Endothelial cell of umbilical vein (primary cell): Measurements from ENCODE around the gene COPS4. TPM values are rescaled to one million over a fixed set of nuclear protein-coding genes. Genes with fewer than 3 reads are reported as not detected.

ENCODE experiments used
- BruUV-seq: library from RNA; stranded (reverse); fragments of 400-500 nt; replicated peaks from 2 replicates; lab custom pipeline; 2021; lab: Mats Ljungman, UMichigan
- CTCF ChIA-PET: fragments of 300-600, 350-600 bp; sonication (Branson Sonifier 250); formaldehyde crosslinking; loops from one replicate; lab custom pipeline; 2021; ENCODE audit warnings: antibody characterized with exemption, inconsistent platforms; lab: Charles Lee
- POLR2A ChIA-PET: fragments of 300-600, 350-600 bp; sonication (Branson Sonifier 250); formaldehyde crosslinking; loops from one replicate; lab custom pipeline; 2021; ENCODE audit warnings: antibody characterized with exemption, inconsistent platforms; lab: Charles Lee
- DNase-seq: peaks from one replicate; pipeline ENCODE4 v3.0.0-alpha.2; 2011; ENCODE audit warnings: low read depth, low spot score
- FAIRE-seq: peaks from 2 replicates; lab custom pipeline; 2011; peaks lifted over from hg19 to GRCh38; lab: Jason Lieb, UNC
- H2AFZ ChIP-seq: 2 replicates; pipeline ENCODE4 v1.6.0; 2012; ENCODE audit warnings: low read depth, low read length, control low read depth, inconsistent platforms
- H3K27ac ChIP-seq: 2 replicates; pipeline ENCODE4 v1.5.1; 2011; ENCODE audit warnings: low read depth, mild to moderate bottlenecking, control low read depth, low read length, moderate library complexity; ENCODE audit not compliant: insufficient read depth
- H3K27me3 ChIP-seq, 2 experiments: 2 replicates each; pipeline versions ENCODE4 v1.6.0 to v1.6.1; 2011; ENCODE audit warnings: low read length in 2 of 2, mixed read lengths in 1 of 2; ENCODE audit not compliant: control insufficient read depth in 2 of 2, insufficient read depth in 2 of 2
- H3K36me3 ChIP-seq, 2 experiments: 2 replicates in 1 of 2; 3 replicates in 1 of 2; pipeline ENCODE4 v1.5.1; 2011; ENCODE audit warnings: low read length in 2 of 2, mild to moderate bottlenecking in 1 of 2, moderate library complexity in 1 of 2; ENCODE audit not compliant: control insufficient read depth in 2 of 2, insufficient read depth in 2 of 2; ENCODE audit errors: extremely low read depth in 1 of 2
- H3K4me1 ChIP-seq: 3 replicates; pipeline ENCODE4 v1.5.1; 2011; ENCODE audit warnings: mild to moderate bottlenecking, low read length; ENCODE audit not compliant: control insufficient read depth, insufficient read depth; ENCODE audit errors: extremely low read depth
- H3K4me2 ChIP-seq: 2 replicates; pipeline ENCODE4 v1.6.1; 2011; ENCODE audit warnings: low read length, control low read depth, mixed read lengths; ENCODE audit not compliant: insufficient read depth
- H3K4me3 ChIP-seq, 3 experiments: fragments of 200-600 bp in 1 of 3; sonication (generic), shearing (Covaris generic) in 1 of 3; replicated peaks in 1 of 3; 2 replicates each; pipeline ENCODE4 v1.5.1; 2011 to 2016; ENCODE audit warnings: control low read depth in 3 of 3, low read length in 3 of 3, mild to moderate bottlenecking in 2 of 3, inconsistent platforms in 1 of 3, low read depth in 1 of 3, moderate library complexity in 1 of 3; ENCODE audit not compliant: insufficient read depth in 1 of 3
- H3K79me2 ChIP-seq: 2 replicates; pipeline ENCODE4 v1.6.0; 2012; ENCODE audit warnings: low read length, inconsistent platforms; ENCODE audit not compliant: control insufficient read depth, insufficient read depth
- H3K9ac ChIP-seq: replicated peaks from 2 replicates; pipeline ENCODE3; 2011; ENCODE audit warnings: low read length, control low read depth; ENCODE audit not compliant: insufficient read depth; ENCODE audit errors: extremely low read depth
- H3K9me1 ChIP-seq: replicated peaks from 3 replicates; pipeline ENCODE4 v1.6.0; 2011; ENCODE audit warnings: mild to moderate bottlenecking, low read length; ENCODE audit not compliant: control insufficient read depth, insufficient read depth; ENCODE audit errors: extremely low read depth
- H3K9me3 ChIP-seq: replicated peaks from 2 replicates; pipeline ENCODE4 v1.5.1; 2012; ENCODE audit warnings: low read length, inconsistent platforms; ENCODE audit not compliant: control insufficient read depth, insufficient read depth
- H4K20me1 ChIP-seq: replicated peaks from 2 replicates; pipeline ENCODE3; 2011; ENCODE audit warnings: mild to moderate bottlenecking, low read length; ENCODE audit not compliant: control insufficient read depth, insufficient read depth; ENCODE audit errors: extremely low read depth
- EZH2 ChIP-seq: IDR thresholded peaks from 2 replicates; pipeline ENCODE4 v1.6.1; 2012; ENCODE audit warnings: borderline replicate concordance, low read depth, mild to moderate bottlenecking, moderate library complexity, low read length, inconsistent platforms; ENCODE audit not compliant: severe bottlenecking
- FOS ChIP-seq: IDR thresholded peaks from 2 replicates; pipeline ENCODE4 v1.6.1; 2011; ENCODE audit warnings: mild to moderate bottlenecking, low read length, moderate library complexity, borderline replicate concordance; ENCODE audit not compliant: insufficient read depth
- MAX ChIP-seq: IDR thresholded peaks from 2 replicates; pipeline ENCODE4 v1.6.1; 2011; ENCODE audit not compliant: insufficient read depth, insufficient read length
- POLR2A ChIP-seq: IDR thresholded peaks from 2 replicates; pipeline ENCODE4 v1.6.1; 2012; ENCODE audit warnings: low read depth, mild to moderate bottlenecking, control low read depth, low read length
- POLR2AphosphoS5 ChIP-seq: IDR thresholded peaks from 2 replicates; pipeline ENCODE4 v1.6.1; 2012; ENCODE audit warnings: low read depth, mild to moderate bottlenecking, control low read depth, low read length, moderate library complexity; ENCODE audit not compliant: insufficient read depth
- dilution Hi-C: fragments of 300-500 bp; cut with MboI; formaldehyde crosslinking; loops from one replicate; pipeline ENCODE4 v1.15.0; 2019; ENCODE audit warnings: low sequenced_read_pairs; ENCODE audit not compliant: extremely low pct_ligation_motif_present
- intact Hi-C: fragments of 100-400 bp; cut with micrococcal nuclease; formaldehyde crosslinking; loops from one replicate; pipeline ENCODE4 v1.10.0; 2022
- polyA plus RNA-seq, 4 experiments: library from polyadenylated mRNA; depleted of rRNA in 3 of 4; stranded (reverse) in 3 of 4; unstranded in 1 of 4; fragments of >200 nt; gene quantifications; 2 replicates each; pipeline versions ENCODE4 v1.2.1 to v1.2.3, GENCODE V29; 2011 to 2012; ENCODE audit warnings: missing spikeins in 1 of 4
- total RNA-seq: library from RNA; stranded (reverse); gene quantifications from 2 replicates; pipeline ENCODE4 v1.2.3, GENCODE V29; 2021
- TF ChIP-seq, protein P1 (sequence below), 2 donors: IDR thresholded peaks; 1 replicate in 1 of 2; 2 replicates in 1 of 2; pipeline ENCODE4 v1.5.1; 2011; ENCODE audit warnings: low read length in 2 of 2, mild to moderate bottlenecking in 2 of 2, moderate library complexity in 2 of 2, control low read depth in 1 of 2, inconsistent platforms in 1 of 2, low read depth in 1 of 2; ENCODE audit not compliant: insufficient read depth in 1 of 2; ENCODE audit errors: extremely low read depth in 1 of 2

COPS4 gene
- total and polyA plus RNA-seq, 2 donors (not counting 3 experiments of a cell fraction or from before 2014, with no cell fraction given), result 29.8 to 53.0 TPM

DNA sequence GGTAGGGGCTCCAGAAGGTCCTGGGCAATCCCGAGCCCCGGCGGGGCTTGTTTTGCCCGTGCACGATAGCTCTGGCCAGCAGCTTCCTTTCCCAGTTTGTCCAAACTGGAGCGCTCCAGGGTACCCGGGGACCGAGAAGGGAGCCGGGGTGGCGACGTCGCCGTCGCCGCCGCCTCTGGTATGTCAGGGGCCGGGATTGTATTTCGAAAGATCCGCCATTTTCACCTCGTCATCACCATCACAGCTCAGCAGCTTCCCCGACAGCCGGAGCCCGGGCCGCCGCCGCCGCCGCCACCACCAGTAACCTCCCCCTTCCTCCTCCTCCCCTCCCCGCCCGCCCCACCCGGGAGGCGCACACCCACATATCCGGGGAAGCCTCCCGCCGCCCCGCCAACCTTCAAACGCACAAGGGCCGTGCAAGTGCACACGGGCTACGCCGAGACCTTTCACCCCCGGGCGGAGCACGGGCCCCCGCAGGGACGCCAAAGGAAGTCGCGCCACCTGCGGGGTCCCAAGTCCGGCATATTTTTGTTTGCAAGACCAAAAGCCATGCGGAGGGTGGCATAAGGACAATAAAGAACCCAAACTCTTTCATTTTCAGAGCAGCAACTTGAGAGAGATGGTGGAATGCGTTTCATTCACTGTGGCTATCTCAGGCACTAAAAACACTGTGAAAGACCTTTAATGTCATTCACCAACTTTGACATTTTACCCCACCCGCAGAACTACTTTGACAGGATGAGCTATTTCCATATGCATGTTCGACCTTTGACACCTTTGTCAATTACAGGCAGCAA is 24.3 kb upstream of the COPS4 start, which contains the start of gene LIN54:
LIN54 (minus strand) TSS at position 302 of the 797 bp plus-strand sequence. CDS start 25,979 bp downstream, outside the sequence.
- H3K36me3 ChIP-seq, result no peaks in the 10 kb centered on the region
- ChIA-PET CTCF (interaction anchor here (0.9 to 3.1 kb wide), 14 partner anchors 24 to 274 kb away, joined by 3 to 32 read pairs (median 6); partner anchors contain the start of genes COPS4, COQ2 and THAP9), POLR2A (interaction anchor here (0.6 to 0.9 kb wide), 2 partner anchors 24 to 143 kb away, joined by 3 to 4 read pairs; partner anchors contain the start of gene COPS4)
- DNase-seq (peak; percentile 75), FAIRE-seq (peak; percentile 8)
- peaks cover 54% of the 10 kb centered on the region for H3K79me2 ChIP-seq
- no peaks in the 10 kb centered on the region for H3K9me1 ChIP-seq
- no TSS peak for BruUV-seq
- H3K27me3 ChIP-seq, result no peaks in the 10 kb centered on the region
- TF ChIP-seq POLR2AphosphoS5 (peak; percentile 54), MAX (no peak)
- H3K4me1 ChIP-seq, result peaks cover 19% of the 10 kb centered on the region
- H3K9me3 ChIP-seq, result no peaks in the 10 kb centered on the region
- H3K4me3 ChIP-seq, result peak within 1 kb of the TSS; percentile 84 to 90 (median 88)
- H4K20me1 ChIP-seq, result no peaks in the 10 kb centered on the region
- intact Hi-C loops, result loop anchor here (2.0 to 5.0 kb wide), 2 partner anchors 578 to 636 kb away; partner anchors contain the start of genes ENOPH1 and HNRNPDL
- peak within 1 kb of the TSS; percentile 97 for H3K9ac ChIP-seq
- peak within 1 kb of the TSS; percentile 93 for H2AFZ ChIP-seq
- peak within 1 kb of the TSS; percentile 97 for H3K4me2 ChIP-seq
- dilution Hi-C loops, result no loop called here
- peak within 1 kb of the TSS; percentile 86 for H3K27ac ChIP-seq

DNA sequence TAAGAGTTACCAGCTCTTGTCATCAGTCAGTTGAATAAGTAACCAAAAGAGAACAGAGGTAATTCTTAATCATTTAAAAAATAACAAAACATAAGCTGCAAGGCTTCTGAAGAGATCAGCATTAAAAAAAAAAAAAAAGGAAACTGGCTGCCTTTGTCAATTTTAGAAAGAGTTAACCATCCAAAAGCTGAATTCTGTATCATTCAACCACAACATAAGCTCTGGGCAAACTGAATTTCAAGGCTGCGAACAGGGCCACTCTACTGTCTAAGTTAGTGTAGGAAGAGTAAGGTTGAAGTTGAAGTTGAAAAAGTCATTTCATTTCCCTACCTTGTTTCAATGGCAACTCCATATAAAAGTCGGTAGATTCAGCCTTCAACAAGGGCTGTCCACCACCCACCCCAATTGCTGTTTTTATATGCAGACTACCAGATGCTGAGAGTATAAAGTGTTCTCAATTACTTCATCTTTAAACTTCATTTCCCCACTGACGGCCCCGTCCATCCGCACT is 23.2 kb upstream of the COPS4 start:
- Histone ChIP-seq H3K9me3 (no peaks in the 10 kb centered on the region), H3K9ac (peak overlapping the region; percentile 80), H3K27me3 (no peaks in the 10 kb centered on the region), H2AFZ (peak overlapping the region; percentile 85), H3K36me3 (no peaks in the 10 kb centered on the region), H3K4me3 (peak overlapping the region; percentile 80 to 97 (median 83)), H3K9me1 (no peaks in the 10 kb centered on the region), H3K79me2 (peaks cover 44% of the 10 kb centered on the region), H3K4me1 (peaks cover 19% of the 10 kb centered on the region), H3K4me2 (peak overlapping the region; percentile 97), H3K27ac (peak overlapping the region; percentile 71), H4K20me1 (no peaks in the 10 kb centered on the region)
- TF ChIP-seq MAX, result no peak
- TF ChIP-seq EZH2, result no peak
- no peak for TF ChIP-seq FOS
- TF ChIP-seq, protein P1, sequence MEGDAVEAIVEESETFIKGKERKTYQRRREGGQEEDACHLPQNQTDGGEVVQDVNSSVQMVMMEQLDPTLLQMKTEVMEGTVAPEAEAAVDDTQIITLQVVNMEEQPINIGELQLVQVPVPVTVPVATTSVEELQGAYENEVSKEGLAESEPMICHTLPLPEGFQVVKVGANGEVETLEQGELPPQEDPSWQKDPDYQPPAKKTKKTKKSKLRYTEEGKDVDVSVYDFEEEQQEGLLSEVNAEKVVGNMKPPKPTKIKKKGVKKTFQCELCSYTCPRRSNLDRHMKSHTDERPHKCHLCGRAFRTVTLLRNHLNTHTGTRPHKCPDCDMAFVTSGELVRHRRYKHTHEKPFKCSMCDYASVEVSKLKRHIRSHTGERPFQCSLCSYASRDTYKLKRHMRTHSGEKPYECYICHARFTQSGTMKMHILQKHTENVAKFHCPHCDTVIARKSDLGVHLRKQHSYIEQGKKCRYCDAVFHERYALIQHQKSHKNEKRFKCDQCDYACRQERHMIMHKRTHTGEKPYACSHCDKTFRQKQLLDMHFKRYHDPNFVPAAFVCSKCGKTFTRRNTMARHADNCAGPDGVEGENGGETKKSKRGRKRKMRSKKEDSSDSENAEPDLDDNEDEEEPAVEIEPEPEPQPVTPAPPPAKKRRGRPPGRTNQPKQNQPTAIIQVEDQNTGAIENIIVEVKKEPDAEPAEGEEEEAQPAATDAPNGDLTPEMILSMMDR (IDR thresholded peaks at IDR 0.05; ENCODE audit: extremely low read depth in 1 of 2, insufficient read depth in 1 of 2, low read depth in 1 of 2, low read length in 2 of 2), result no peak
- TF ChIP-seq POLR2A, result no peak
- ChIA-PET CTCF (interaction anchor here (0.9 to 3.1 kb wide), 19 partner anchors 8 to 273 kb away, joined by 3 to 32 read pairs (median 6); partner anchors contain the start of genes COPS4, COQ2 and THAP9), POLR2A (interaction anchor here (0.6 to 2.3 kb wide), 2 partner anchors 23 to 27 kb away, joined by 4 to 13 read pairs; partner anchors contain the start of gene COPS4)
- dilution Hi-C loops, result no loop called here
- DNase-seq (peak; percentile 59), FAIRE-seq (peak; percentile 28)
- BruUV-seq, result TSS peak; percentile 7
- intact Hi-C loops, result loop anchor here (1.0 to 5.0 kb wide), 5 partner anchors 120 to 637 kb away; partner anchors contain the start of genes ENOPH1, HNRNPDL and SEC31A
